H1 (cell line): ENCODE measurements around the gene RGL3. TPM values are rescaled to one million over a fixed set of nuclear protein-coding genes. Genes with fewer than 3 reads are reported as not detected.

Experiments
- CTCF ChIA-PET: fragments of 300-600 bp; sonication (Branson Sonifier 250); formaldehyde crosslinking; loops from one replicate; lab custom pipeline; 2021; ENCODE audit not compliant: partially characterized antibody; lab: Charles Lee
- POLR2A ChIA-PET: fragments of 300-600 bp; sonication (Branson Sonifier 250); formaldehyde crosslinking; loops from one replicate; lab custom pipeline; 2021; ENCODE audit warnings: inconsistent platforms; ENCODE audit not compliant: partially characterized antibody; lab: Charles Lee
- DNase-seq, 2 experiments: peaks; one replicate each; pipeline versions ENCODE4 v3.0.0 to v3.0.0-alpha.2; 2010 to 2022; ENCODE audit warnings: low spot score in 2 of 2, low read depth in 1 of 2, mixed read lengths in 1 of 2
- FAIRE-seq: peaks from 2 replicates; lab custom pipeline; 2011; peaks lifted over from hg19 to GRCh38; lab: Jason Lieb, UNC
- H2AFZ ChIP-seq: 2 replicates; pipeline ENCODE4 v1.8.1; 2012; ENCODE audit warnings: low read length, inconsistent platforms
- H2AK5ac ChIP-seq: 2 replicates; pipeline ENCODE4 v1.6.1; 2013; ENCODE audit warnings: low read depth, low read length
- H2BK120ac ChIP-seq: replicated peaks from 2 replicates; pipeline ENCODE3; 2013; ENCODE audit warnings: low read depth, low read length, inconsistent platforms
- H2BK12ac ChIP-seq: 2 replicates; pipeline ENCODE4 v1.6.1; 2013; ENCODE audit warnings: low read depth, low read length
- H2BK15ac ChIP-seq: 2 replicates; pipeline ENCODE4 v1.6.1; 2013; ENCODE audit warnings: low read length
- H2BK20ac ChIP-seq: 2 replicates; pipeline ENCODE4 v1.6.1; 2013; ENCODE audit warnings: low read length
- H2BK5ac ChIP-seq: 2 replicates; pipeline ENCODE4 v1.6.1; 2013; ENCODE audit warnings: low read depth, low read length
- H3K14ac ChIP-seq: 2 replicates; pipeline ENCODE4 v1.6.1; 2013; ENCODE audit warnings: inconsistent platforms; ENCODE audit not compliant: insufficient read length
- H3K18ac ChIP-seq: 2 replicates; pipeline ENCODE4 v1.6.1; 2013; ENCODE audit warnings: low read length; ENCODE audit errors: extremely low read depth
- H3K23ac ChIP-seq: 2 replicates; pipeline ENCODE4 v1.6.1; 2013; ENCODE audit warnings: inconsistent platforms; ENCODE audit not compliant: insufficient read length
- H3K23me2 ChIP-seq: 2 replicates; pipeline ENCODE4 v1.6.1; 2013; ENCODE audit warnings: low read depth, low read length
- H3K27ac ChIP-seq: 2 replicates; pipeline ENCODE4 v1.6.1; 2011; ENCODE audit warnings: low read depth, low read length, inconsistent platforms
- H3K27me3 ChIP-seq, 4 experiments: replicated peaks in 1 of 4; 1 replicate in 1 of 4; 2 replicates in 3 of 4; pipeline versions ENCODE4 v1.6.1 to v1.8.1; 2011 to 2013; ENCODE audit warnings: low read length in 3 of 4, mild to moderate bottlenecking in 3 of 4, inconsistent platforms in 2 of 4, mixed read lengths in 2 of 4, moderate library complexity in 1 of 4; ENCODE audit not compliant: control insufficient read depth in 3 of 4, insufficient read depth in 3 of 4; ENCODE audit errors: extremely low read depth in 1 of 4
- H3K36me3 ChIP-seq, 4 experiments: 2 replicates each; pipeline versions ENCODE4 v1.6.1 to v1.8.1; 2011 to 2013; ENCODE audit warnings: mild to moderate bottlenecking in 4 of 4, low read length in 3 of 4, moderate library complexity in 2 of 4, control low read depth in 1 of 4, inconsistent platforms in 1 of 4; ENCODE audit not compliant: insufficient read depth in 4 of 4, control insufficient read depth in 2 of 4
- H3K4ac ChIP-seq: replicated peaks from 2 replicates; pipeline ENCODE3; 2013; ENCODE audit warnings: low read length, low read depth, mixed read lengths, inconsistent platforms; ENCODE audit not compliant: insufficient read length
- H3K4me1 ChIP-seq, 4 experiments: replicated peaks in 1 of 4; 1 replicate in 1 of 4; 2 replicates in 3 of 4; pipeline versions ENCODE4 v1.6.1 to v1.8.1; 2011 to 2013; ENCODE audit warnings: low read length in 3 of 4, inconsistent platforms in 2 of 4, mixed read lengths in 1 of 4; ENCODE audit not compliant: insufficient read depth in 4 of 4, control insufficient read depth in 3 of 4
- H3K4me2 ChIP-seq, 2 experiments: 2 replicates each; pipeline versions ENCODE4 v1.6.1 to v1.8.1; 2011 to 2013; ENCODE audit warnings: low read depth in 2 of 2, low read length in 2 of 2, control low read depth in 1 of 2, inconsistent platforms in 1 of 2, mild to moderate bottlenecking in 1 of 2; ENCODE audit not compliant: insufficient read depth in 1 of 2
- H3K4me3 ChIP-seq, 4 experiments: fragments of 200-600, 300-600 bp in 1 of 4; sonication (generic), shearing (Covaris generic), sonication (Bioruptor Twin) in 1 of 4; 2 replicates each; pipeline versions ENCODE4 v1.5.1 to v1.8.1; 2011 to 2016; ENCODE audit warnings: low read length in 4 of 4, low read depth in 3 of 4, control low read depth in 2 of 4, inconsistent platforms in 2 of 4, mild to moderate bottlenecking in 2 of 4, mixed read lengths in 1 of 4, moderate library complexity in 1 of 4; ENCODE audit not compliant: insufficient read depth in 2 of 4; ENCODE audit errors: extremely low read depth in 1 of 4
- H3K56ac ChIP-seq: replicated peaks from 2 replicates; pipeline ENCODE3; 2013; ENCODE audit warnings: low read depth, mild to moderate bottlenecking, mixed read lengths, low read length, inconsistent platforms; ENCODE audit not compliant: insufficient read length
- H3K79me1 ChIP-seq: 2 replicates; pipeline ENCODE4 v1.6.1; 2013; ENCODE audit warnings: low read depth, low read length, control low read depth
- H3K79me2 ChIP-seq, 2 experiments: 2 replicates each; pipeline versions ENCODE4 v1.6.1 to v1.8.1; 2012 to 2013; ENCODE audit warnings: low read length in 2 of 2, mild to moderate bottlenecking in 2 of 2, inconsistent platforms in 1 of 2; ENCODE audit not compliant: insufficient read depth in 2 of 2, control insufficient read depth in 1 of 2
- H3K9ac ChIP-seq, 4 experiments: replicated peaks in 1 of 4; 1 replicate in 1 of 4; 2 replicates in 3 of 4; pipeline versions ENCODE4 v1.6.1 to v1.8.1; 2011 to 2013; ENCODE audit warnings: low read depth in 3 of 4, low read length in 3 of 4, control low read depth in 2 of 4, mild to moderate bottlenecking in 2 of 4, moderate library complexity in 2 of 4, inconsistent platforms in 1 of 4; ENCODE audit errors: extremely low read depth in 1 of 4
- H3K9me3 ChIP-seq, 2 experiments: 2 replicates each; pipeline versions ENCODE4 v1.6.1 to v1.8.1; 2012 to 2013; ENCODE audit warnings: mild to moderate bottlenecking in 2 of 2, moderate library complexity in 2 of 2, control low read depth in 1 of 2, inconsistent platforms in 1 of 2, low read depth in 1 of 2, low read length in 1 of 2, mixed read lengths in 1 of 2; ENCODE audit not compliant: insufficient read depth in 2 of 2
- H4K20me1 ChIP-seq, 2 experiments: replicated peaks in 1 of 2; 2 replicates each; pipeline versions ENCODE3 to v1.8.1; 2011 to 2013; ENCODE audit warnings: inconsistent platforms in 2 of 2, low read length in 2 of 2, mild to moderate bottlenecking in 1 of 2; ENCODE audit not compliant: insufficient read depth in 2 of 2, control insufficient read depth in 1 of 2
- H4K5ac ChIP-seq: 2 replicates; pipeline ENCODE4 v1.6.1; 2013; ENCODE audit warnings: low read length, low read depth, mixed read lengths, inconsistent platforms; ENCODE audit not compliant: insufficient read length
- H4K8ac ChIP-seq: 2 replicates; pipeline ENCODE4 v1.8.0; 2013; ENCODE audit warnings: mild to moderate bottlenecking, moderate library complexity, low read length, inconsistent platforms; ENCODE audit not compliant: insufficient read depth; ENCODE audit errors: extremely low read depth
- H4K91ac ChIP-seq: replicated peaks from 2 replicates; pipeline ENCODE3; 2013; ENCODE audit warnings: low read length, mixed read lengths, inconsistent platforms; ENCODE audit not compliant: insufficient read length
- CTBP2 ChIP-seq: IDR thresholded peaks from 2 replicates; pipeline ENCODE4 v1.7.0; 2011; ENCODE audit warnings: borderline replicate concordance, mild to moderate bottlenecking, moderate library complexity, mixed read lengths, low read length; ENCODE audit not compliant: insufficient read depth, insufficient read length
- HDAC2 ChIP-seq, 2 experiments: fragments of 300-600 bp in 1 of 2; sonication (generic) in 1 of 2; IDR thresholded peaks; 2 replicates each; pipeline ENCODE4 v1.6.1; 2011 to 2012; ENCODE audit warnings: low read depth in 2 of 2, low read length in 2 of 2, mild to moderate bottlenecking in 2 of 2, moderate library complexity in 2 of 2, borderline replicate concordance in 1 of 2, inconsistent platforms in 1 of 2
- KDM1A ChIP-seq: fragments of 200-600, 300-600 bp; sonication (generic); IDR thresholded peaks from 2 replicates; pipeline ENCODE4 v1.7.1; 2016; ENCODE audit warnings: mild to moderate bottlenecking, low read length, borderline replicate concordance
- NANOG ChIP-seq: IDR thresholded peaks from 2 replicates; pipeline ENCODE4 v1.6.1; 2011; ENCODE audit warnings: low read length, low read depth, mild to moderate bottlenecking, inconsistent platforms; ENCODE audit not compliant: insufficient read depth, poor library complexity, severe bottlenecking
- RAD21 ChIP-seq, 2 experiments: IDR thresholded peaks in 1 of 2; conservative IDR thresholded peaks in 1 of 2; 2 replicates each; pipeline ENCODE4 v1.6.1; 2011; ENCODE audit warnings: low read depth in 2 of 2, low read length in 2 of 2, improper control_type of control experiment in 1 of 2, inconsistent platforms in 1 of 2, mild to moderate bottlenecking in 1 of 2, moderate library complexity in 1 of 2
- RBBP5 ChIP-seq: IDR thresholded peaks from 2 replicates; pipeline ENCODE4 v1.7.1; 2012; ENCODE audit warnings: low read depth, mild to moderate bottlenecking, inconsistent platforms, low read length, moderate library complexity, borderline replicate concordance
- RFX5 ChIP-seq: IDR thresholded peaks from 2 replicates; pipeline ENCODE4 v1.6.1; 2011; ENCODE audit warnings: low read depth, low read length, improper control_type of control experiment, borderline replicate concordance
- WGBS, 2 experiments: shearing (Covaris generic) in 1 of 2; methylation state at CpG; one replicate each; pipeline versions ENCODE4 v1.1.6 to v1.1.7; 2013 to 2015; ENCODE audit warnings: low lambda C conversion rate in 2 of 2, mixed read lengths in 2 of 2, inconsistent platforms in 1 of 2, low coverage in 1 of 2, missing lambda C conversion rate in 1 of 2; ENCODE audit not compliant: insufficient replicate concordance in 2 of 2, insufficient coverage in 1 of 2, insufficient read length in 1 of 2; ENCODE audit errors: extremely low coverage in 1 of 2, missing lambda C conversion rate in 1 of 2; 5-methylcytosine and 5-hydroxymethylcytosine counted together
- polyA plus RNA-seq, 7 experiments: library from polyadenylated mRNA; depleted of rRNA in 3 of 7; stranded (reverse) in 5 of 7; unstranded in 2 of 7; fragments of >200 nt in 5 of 7; fragments of 200-250 nt in 2 of 7; gene quantifications; 1 replicate in 5 of 7; 2 replicates in 1 of 7; 4 replicates in 1 of 7; pipeline versions ENCODE4 v1.2.1 to v1.2.3, GENCODE V29; 2011 to 2013; ENCODE audit warnings: missing spikeins in 2 of 7, mixed read lengths in 2 of 7
- total RNA-seq: library from RNA; stranded (reverse); fragmentation: NEBNext Ultra II Directional; extraction: Animal tissue kit (Norgen Biotek cat#: 25700); gene quantifications from 2 replicates; pipeline ENCODE4 v1.2.1, GENCODE V29; 2021
- TF ChIP-seq, protein P1 (sequence below): IDR thresholded peaks from 2 replicates; pipeline ENCODE4 v1.6.1; 2012; ENCODE audit warnings: low read length, inconsistent platforms
- TF ChIP-seq, protein P2 (sequence below): IDR thresholded peaks from 2 replicates; pipeline ENCODE4 v1.6.1; 2012; ENCODE audit warnings: inconsistent platforms

The RGL3 gene
- total and polyA plus RNA-seq, 2 of the 8 experiments (the other 6 are each of a cell fraction or from before 2014, with no cell fraction given): 36.9 to 40.9 TPM

DNA sequence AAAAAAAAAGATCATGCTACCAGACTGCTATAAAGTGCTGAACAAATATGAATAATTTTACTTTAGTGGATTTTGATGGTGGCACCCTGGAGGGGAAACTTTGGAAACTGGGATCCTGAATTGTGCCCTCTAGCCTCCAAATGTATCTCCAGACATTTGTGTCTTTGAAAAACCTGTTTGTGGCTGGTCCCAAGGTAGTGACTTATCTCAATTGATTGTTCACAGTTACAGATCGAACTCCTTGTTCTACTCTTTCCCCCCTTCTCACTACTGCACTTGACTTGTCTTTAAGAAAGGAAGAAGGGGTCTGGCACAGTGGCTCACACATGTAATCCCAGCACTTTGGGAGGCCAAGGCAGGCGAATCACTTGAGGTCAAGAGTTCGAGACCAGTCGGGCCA, 10.5 kb downstream of the RGL3 start:
- Histone ChIP-seq H3K56ac (no peak overlapping the region), H2BK20ac (no peak overlapping the region), H2AK5ac (no peak overlapping the region), H2BK120ac (no peak overlapping the region), H2BK5ac (no peak overlapping the region), H2BK12ac (no peak overlapping the region), H3K4me2 (no peak overlapping the region), H3K4ac (no peak overlapping the region), H3K4me3 (no peak overlapping the region), H3K9me3 (no peaks in the 10 kb centered on the region), H3K18ac (no peak overlapping the region), H2AFZ (no peak overlapping the region), H3K9ac (no peak overlapping the region), H3K36me3 (peaks cover 0 to 10% (median 1%) of the 10 kb centered on the region in 4 experiments; a peak in 5 of 8 replicates), H4K5ac (no peak overlapping the region), H3K79me1 (no peaks in the 10 kb centered on the region), H2BK15ac (no peak overlapping the region), H3K79me2 (no peaks in the 10 kb centered on the region), H3K27ac (no peak overlapping the region), H3K4me1 (peaks cover 0 to 6% (median under 1%) of the 10 kb centered on the region in 4 experiments; a peak in 4 of 7 replicates), H4K8ac (no peak overlapping the region), H4K91ac (no peak overlapping the region), H3K27me3 (no peaks in the 10 kb centered on the region), H3K23me2 (peaks cover 1% of the 10 kb centered on the region; the same call in 1 of the 2 replicates), H4K20me1 (peaks cover 0 to 2% of the 10 kb centered on the region in 2 experiments), H3K23ac (no peak overlapping the region), H3K14ac (no peak overlapping the region)
- TF ChIP-seq KDM1A (no peak), RAD21 (IDR thresholded peaks at IDR 0.05 in 1 of 2, conservative IDR thresholded peaks at IDR 0.05 in 1 of 2; ENCODE audit: low read depth in 2 of 2, low read length in 2 of 2) (no peak), RFX5 (no peak), CTBP2 (no peak), NANOG (no peak), RBBP5 (no peak), HDAC2 (IDR thresholded peaks at IDR 0.05; ENCODE audit: borderline replicate concordance in 1 of 2, low read depth in 2 of 2, low read length in 2 of 2) (no peak)
- TF ChIP-seq, protein P1, sequence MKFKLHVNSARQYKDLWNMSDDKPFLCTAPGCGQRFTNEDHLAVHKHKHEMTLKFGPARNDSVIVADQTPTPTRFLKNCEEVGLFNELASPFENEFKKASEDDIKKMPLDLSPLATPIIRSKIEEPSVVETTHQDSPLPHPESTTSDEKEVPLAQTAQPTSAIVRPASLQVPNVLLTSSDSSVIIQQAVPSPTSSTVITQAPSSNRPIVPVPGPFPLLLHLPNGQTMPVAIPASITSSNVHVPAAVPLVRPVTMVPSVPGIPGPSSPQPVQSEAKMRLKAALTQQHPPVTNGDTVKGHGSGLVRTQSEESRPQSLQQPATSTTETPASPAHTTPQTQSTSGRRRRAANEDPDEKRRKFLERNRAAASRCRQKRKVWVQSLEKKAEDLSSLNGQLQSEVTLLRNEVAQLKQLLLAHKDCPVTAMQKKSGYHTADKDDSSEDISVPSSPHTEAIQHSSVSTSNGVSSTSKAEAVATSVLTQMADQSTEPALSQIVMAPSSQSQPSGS: no peak
- TF ChIP-seq, protein P2, sequence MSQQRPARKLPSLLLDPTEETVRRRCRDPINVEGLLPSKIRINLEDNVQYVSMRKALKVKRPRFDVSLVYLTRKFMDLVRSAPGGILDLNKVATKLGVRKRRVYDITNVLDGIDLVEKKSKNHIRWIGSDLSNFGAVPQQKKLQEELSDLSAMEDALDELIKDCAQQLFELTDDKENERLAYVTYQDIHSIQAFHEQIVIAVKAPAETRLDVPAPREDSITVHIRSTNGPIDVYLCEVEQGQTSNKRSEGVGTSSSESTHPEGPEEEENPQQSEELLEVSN: no peak
- ChIA-PET CTCF (interaction anchor here (0.6 to 4.4 kb wide), 4 partner anchors 24 to 682 kb away, joined by 3 to 69 read pairs (median 3); partner anchors contain the start of gene EPOR), POLR2A (interaction anchor here (1.0 to 3.9 kb wide), 3 partner anchors 9 to 27 kb away, joined by 3 to 22 read pairs (median 3); partner anchors contain the start of genes ODAD3, PRKCSH and RGL3)
- no peak for DNase-seq
- 90% methylated on average over 4 of the region's 4 CpGs; no CpG with 5 or more reads in 1 of the 2 experiments for WGBS, 2 experiments
- no peak for FAIRE-seq
